HG03342 (cell line): ENCODE measurements around the gene ATP2A1.
"Not testable (repeated sequence)": the region's sequence is repeated elsewhere in the genome, so short reads cannot be mapped to it uniquely, and the experiment has no call there.

Experiments used
- ATAC-seq: cut with Tn5 transposase; IDR thresholded peaks from one replicate; pipeline ENCODE4 v1.9.1; 2021; ENCODE audit warnings: mild to moderate bottlenecking, moderate library complexity; ENCODE audit not compliant: unreplicated experiment

ATP2A1 gene

GRCh38 chr16:28905229-28905754, 27.0 kb downstream of the ATP2A1 start:
- no peak for ATAC-seq

- ATAC-seq: no peak
Measured at GRCh38 chr16:28905800-28906372, 27.6 kb downstream of the ATP2A1 start.

DNA sequence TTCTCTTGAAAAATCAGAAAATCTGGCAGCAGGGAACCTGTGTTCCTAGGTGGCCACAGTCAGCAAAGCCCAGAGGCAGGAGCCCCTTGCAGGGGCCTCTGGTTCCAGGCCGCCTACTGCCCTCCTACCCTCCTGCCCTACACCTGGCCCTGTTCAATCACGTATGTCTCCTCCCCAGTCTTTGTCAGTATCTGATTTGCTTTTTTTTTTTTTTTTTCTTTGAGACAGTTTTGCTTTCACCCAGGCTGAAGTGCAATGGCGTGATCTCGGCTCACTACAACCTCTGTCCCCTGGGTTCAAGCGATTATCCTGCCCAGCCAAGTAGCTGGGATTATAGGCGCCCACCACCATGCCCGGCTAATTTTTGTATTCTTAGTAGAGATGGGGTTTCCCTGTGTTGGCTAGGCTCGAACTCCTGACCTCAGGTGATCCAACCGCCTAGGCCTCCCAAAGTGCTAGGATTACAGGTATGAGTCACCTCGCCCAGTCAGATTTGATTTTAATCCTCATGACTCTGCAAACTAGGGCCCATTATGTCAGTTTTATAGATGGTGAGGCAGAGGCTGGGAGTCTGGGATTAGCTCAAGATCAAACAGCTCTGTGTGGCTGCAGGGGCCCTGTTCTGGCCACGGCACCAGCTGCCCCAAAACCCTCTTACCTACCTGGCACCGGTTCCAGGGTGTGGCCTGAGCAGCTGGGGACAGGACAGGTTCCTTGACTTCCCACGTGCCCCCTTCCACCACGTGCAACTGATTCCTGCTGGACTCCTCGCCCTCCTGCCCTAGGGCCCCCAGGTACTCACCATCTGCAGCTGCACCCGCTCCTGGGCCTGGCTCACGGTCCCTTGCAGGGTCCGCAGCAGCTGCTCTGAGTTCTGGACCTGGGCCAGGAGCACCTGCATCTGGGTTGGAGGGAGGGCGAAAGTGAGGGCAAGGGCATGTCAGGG, 32.1 kb downstream of the ATP2A1 start:
- no peak for ATAC-seq

DNA sequence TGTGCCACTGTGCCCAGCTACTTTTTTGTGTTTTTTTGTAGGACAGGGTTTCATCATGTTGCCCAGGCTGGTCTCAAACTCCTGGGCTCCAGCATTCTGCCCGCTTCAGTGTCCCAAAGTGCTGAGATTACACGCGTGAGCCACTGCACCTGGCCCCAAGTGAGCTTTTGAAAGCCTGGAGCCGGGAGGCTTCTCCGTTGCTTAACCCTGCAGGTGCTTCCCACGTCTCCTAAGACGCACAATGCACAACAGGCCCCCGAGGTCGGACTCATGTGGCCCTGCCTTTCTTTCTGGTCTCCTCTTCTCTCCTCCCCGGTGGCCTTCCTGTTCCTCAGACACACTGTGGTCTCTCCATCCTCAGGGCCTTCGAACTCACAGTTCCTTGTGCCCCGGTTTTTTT, 34.3 kb downstream of the ATP2A1 start:
- ATAC-seq: no peak

DNA sequence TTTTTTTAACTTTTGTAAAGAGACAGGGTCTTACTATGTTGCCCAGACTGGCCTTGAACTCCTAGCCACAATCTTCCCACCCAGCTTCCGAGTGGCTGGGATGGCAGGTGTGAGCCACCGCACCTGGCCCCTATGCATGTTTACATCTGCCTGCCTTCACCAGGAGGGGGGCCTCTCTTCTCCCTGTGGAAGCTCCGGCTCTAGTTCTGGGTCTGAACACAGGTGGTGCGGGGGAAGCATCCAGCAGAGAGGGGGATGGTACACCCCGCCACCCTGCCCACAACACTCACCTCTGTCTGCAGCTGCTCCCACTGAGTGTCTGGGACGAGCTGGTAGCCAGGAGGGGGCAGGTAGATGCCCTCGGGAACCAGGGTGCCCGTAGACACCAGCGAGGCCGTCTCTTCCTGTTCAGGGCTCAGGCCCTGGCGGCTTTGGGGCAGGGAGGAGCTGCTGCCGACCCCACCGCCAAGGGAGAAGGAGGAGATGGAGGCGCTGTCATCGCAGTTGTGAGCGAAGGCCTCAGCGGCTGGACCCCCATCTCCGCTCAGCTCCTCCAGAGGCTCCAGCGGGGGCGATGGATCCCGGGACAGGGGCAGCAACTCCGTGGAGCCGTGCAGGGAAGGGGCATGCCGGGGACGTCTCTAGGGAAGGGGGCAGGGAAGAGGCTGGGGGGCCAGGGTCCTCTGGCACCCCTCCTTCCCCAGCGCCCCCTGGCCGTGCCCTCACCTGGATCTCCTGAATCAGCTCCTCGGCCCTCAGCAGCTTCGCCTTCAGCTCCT, 35.8 kb downstream of the ATP2A1 start:
- no peak for ATAC-seq

- no peak for ATAC-seq
Measured at GRCh38 chr16:28915181-28915580, 36.9 kb downstream of the ATP2A1 start.

GRCh38 chr16:28917095-28917494, 38.8 kb downstream of the ATP2A1 start:
- ATAC-seq: no peak

GRCh38 chr16:28918698-28919097, 40.4 kb downstream of the ATP2A1 start:
- ATAC-seq: no peak

- no peak for ATAC-seq
Measured at GRCh38 chr16:28923231-28923587, 44.9 kb downstream of the ATP2A1 start.

DNA sequence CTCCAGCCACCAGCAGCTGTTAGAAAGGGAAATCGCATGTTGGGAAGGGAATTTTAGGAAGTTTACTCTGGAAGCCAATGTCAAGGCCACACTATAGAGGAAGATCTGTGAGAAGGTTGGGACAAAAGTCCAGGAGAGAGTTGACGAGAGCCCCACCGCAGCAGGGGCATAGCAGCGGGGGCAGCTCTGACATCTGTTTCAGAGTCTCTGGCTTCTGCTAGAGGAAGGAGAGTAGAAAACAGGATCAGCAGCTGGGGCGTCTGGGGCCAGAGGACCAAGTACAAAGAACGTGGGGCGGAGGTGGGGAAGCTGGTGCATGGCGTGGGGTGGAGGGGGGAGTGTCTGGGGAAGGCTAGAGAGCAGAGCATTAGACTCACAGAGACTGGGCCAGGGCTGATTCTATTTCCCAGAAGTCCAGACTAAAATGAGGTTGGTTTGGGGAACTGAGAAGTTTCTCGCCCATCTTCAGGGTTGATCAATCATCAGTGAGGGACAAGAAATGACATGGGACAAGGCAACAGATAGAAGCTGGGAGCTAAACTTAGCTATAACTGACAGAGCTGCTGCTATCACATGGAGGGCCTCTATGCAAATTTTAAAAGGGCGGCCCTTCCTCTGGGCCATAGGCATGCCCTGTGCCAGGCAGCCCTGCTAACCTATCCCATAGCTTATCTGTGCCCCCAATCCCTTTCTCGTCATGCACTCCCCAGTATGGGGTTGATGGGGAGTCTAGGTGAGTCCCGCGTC, 45.5 kb downstream of the ATP2A1 start:
- ATAC-seq: peak; percentile 45

- peak; percentile 9 for ATAC-seq
Measured at GRCh38 chr16:28924399-28924761, 46.1 kb downstream of the ATP2A1 start.

GRCh38 chr16:28924762-28925385, 46.6 kb downstream of the ATP2A1 start, which contains the start of gene RABEP2:
Gene RABEP2, minus strand, starts transcription at chr16:28925238. Its CDS starts 75 bp downstream, at chr16:28925163.
- ATAC-seq: peak; percentile 55

DNA sequence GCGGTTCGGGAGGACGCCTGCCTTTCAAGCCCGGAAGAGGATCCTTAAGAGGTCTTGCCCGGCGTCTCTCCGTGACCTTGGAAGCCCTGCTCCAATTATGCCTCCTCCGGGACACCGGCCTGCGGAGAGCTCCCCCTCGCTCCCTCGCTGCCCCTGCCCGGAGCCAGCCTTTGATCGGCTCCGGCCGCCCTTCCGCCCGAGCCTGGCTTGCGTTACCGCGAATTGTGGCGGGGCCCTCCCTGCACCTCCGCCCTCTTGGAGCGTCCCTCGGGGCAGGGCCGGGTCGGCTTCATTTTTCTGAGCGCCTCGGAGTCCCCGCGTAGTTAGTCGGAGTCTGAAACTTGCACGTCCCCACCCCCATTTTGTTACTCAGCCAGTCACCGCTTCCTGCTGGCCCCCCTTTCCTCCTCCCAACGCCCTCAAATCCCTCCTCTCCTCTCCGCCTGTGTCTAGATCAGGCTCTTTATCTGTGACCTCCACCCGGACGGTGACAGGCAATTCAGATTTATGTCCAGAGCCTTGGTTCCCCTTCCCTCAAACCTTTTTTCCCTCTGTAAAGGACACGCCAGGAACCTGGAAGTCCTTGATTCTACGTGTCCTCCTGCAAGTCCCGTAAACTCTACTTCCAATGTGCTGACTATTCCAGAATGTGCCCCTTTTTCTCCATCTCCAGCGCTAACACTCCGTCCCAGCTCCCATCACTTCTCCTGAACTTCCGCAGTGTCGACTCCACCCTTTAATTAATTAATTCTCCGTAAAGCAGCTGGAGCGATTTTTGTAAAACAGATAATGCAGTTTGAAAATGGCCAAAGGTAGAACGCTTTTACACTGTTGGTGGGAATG, 47.3 kb downstream of the ATP2A1 start:
- ATAC-seq: peak; percentile 27

GRCh38 chr16:28926284-28926683, 48.0 kb downstream of the ATP2A1 start:
- not testable (repeated sequence) for ATAC-seq

GRCh38 chr16:28927815-28928214, 49.5 kb downstream of the ATP2A1 start:
- no peak for ATAC-seq

- no peak for ATAC-seq
Measured at GRCh38 chr16:28930203-28930602, 51.9 kb downstream of the ATP2A1 start.

- ATAC-seq: no peak
Measured at GRCh38 chr16:28930652-28931051, 52.4 kb downstream of the ATP2A1 start.

GRCh38 chr16:28931801-28932225, 53.5 kb downstream of the ATP2A1 start, which contains the start of gene CD19:
Gene CD19, plus strand, starts transcription at chr16:28931971. Its CDS starts 30 bp downstream, at chr16:28932001.
- no peak for ATAC-seq
